ENCODE data around the gene KICS2. TPM values are rescaled to one million over a fixed set of nuclear protein-coding genes. Genes with fewer than 3 reads are reported as not detected.

KICS2 gene
- total and polyA plus RNA-seq, 2 donors (not counting 3 experiments of a cell fraction or from before 2014, with no cell fraction given) = 1.6 to 3.2 TPM

DNA sequence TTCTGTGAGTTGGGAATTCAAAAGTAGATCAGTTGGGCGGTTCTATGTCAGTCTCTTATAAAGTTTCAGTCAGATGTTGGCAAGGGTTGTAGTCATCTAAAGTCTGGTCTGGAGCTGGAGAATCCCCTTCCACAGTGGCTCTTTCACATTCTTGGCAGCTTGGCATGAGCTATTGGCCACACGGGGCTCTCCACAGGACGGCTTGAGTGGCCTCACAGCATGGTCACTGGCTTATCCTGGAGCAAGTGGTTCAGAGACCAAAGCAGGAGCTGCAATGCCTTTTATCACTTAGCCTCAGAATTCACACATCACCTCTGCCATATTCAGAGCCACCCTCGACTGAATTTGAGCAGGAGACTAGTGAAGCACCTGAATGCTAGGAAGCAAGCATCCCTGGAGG, 7.1 kb upstream of the KICS2 start:
- no peak overlapping the region for H3K4me2 ChIP-seq (ENCODE audit: insufficient read depth, low read length)
- no peaks in the 10 kb centered on the region for H3K4me1 ChIP-seq (ENCODE audit: control insufficient read depth, extremely low read depth, insufficient read depth, low read length)
- H3K9me3 ChIP-seq (replicated peaks; ENCODE audit: control insufficient read depth, insufficient read depth, low read length) = no peaks in the 10 kb centered on the region
- TF ChIP-seq, protein P1, sequence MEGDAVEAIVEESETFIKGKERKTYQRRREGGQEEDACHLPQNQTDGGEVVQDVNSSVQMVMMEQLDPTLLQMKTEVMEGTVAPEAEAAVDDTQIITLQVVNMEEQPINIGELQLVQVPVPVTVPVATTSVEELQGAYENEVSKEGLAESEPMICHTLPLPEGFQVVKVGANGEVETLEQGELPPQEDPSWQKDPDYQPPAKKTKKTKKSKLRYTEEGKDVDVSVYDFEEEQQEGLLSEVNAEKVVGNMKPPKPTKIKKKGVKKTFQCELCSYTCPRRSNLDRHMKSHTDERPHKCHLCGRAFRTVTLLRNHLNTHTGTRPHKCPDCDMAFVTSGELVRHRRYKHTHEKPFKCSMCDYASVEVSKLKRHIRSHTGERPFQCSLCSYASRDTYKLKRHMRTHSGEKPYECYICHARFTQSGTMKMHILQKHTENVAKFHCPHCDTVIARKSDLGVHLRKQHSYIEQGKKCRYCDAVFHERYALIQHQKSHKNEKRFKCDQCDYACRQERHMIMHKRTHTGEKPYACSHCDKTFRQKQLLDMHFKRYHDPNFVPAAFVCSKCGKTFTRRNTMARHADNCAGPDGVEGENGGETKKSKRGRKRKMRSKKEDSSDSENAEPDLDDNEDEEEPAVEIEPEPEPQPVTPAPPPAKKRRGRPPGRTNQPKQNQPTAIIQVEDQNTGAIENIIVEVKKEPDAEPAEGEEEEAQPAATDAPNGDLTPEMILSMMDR (IDR thresholded peaks at IDR 0.05; ENCODE audit: extremely low read depth in 1 of 2, insufficient read depth in 1 of 2, low read depth in 1 of 2, low read length in 2 of 2) = no peak
- TF ChIP-seq FOS (IDR thresholded peaks at IDR 0.05; ENCODE audit: borderline replicate concordance, insufficient read depth, low read length) (no peak), MAX (IDR thresholded peaks at IDR 0.05; ENCODE audit: insufficient read depth, insufficient read length) (no peak), POLR2AphosphoS5 (IDR thresholded peaks at IDR 0.05; ENCODE audit: insufficient read depth, low read depth, low read length) (no peak), MYC (IDR thresholded peaks at IDR 0.05; ENCODE audit: low read depth, low read length) (no peak), GATA2 (IDR thresholded peaks at IDR 0.05; ENCODE audit: insufficient read depth, insufficient read length, low read depth, low read length) (no peak), JUN (IDR thresholded peaks at IDR 0.05; ENCODE audit: borderline replicate concordance, insufficient read depth, insufficient read length, low read depth) (no peak), EZH2 (IDR thresholded peaks at IDR 0.05; ENCODE audit: borderline replicate concordance, low read depth, low read length, severe bottlenecking) (no peak), POLR2A (IDR thresholded peaks at IDR 0.05; ENCODE audit: low read depth, low read length) (no peak)
- dilution Hi-C loops (cut with MboI; ENCODE audit: extremely low pct_ligation_motif_present, low sequenced_read_pairs) = no loop called here
- DNase-seq (ENCODE audit: low read depth, low spot score) = no peak
- H4K20me1 ChIP-seq (replicated peaks; ENCODE audit: control insufficient read depth, extremely low read depth, insufficient read depth, low read length) = no peaks in the 10 kb centered on the region
- no peak for FAIRE-seq
- no TSS peak for BruUV-seq (replicated peaks)
- ChIA-PET POLR2A (no interaction called here), CTCF (interaction anchor here (1.1 to 1.2 kb wide), 2 partner anchors 16 to 314 kb away, joined by 3 read pairs; no protein-coding TSS in a partner anchor)
- H3K9me1 ChIP-seq (replicated peaks; ENCODE audit: control insufficient read depth, extremely low read depth, insufficient read depth, low read length) = no peaks in the 10 kb centered on the region
- no peak overlapping the region for H3K4me3 ChIP-seq (replicated peaks in 1 of 3; ENCODE audit: insufficient read depth in 1 of 3, low read depth in 1 of 3, low read length in 3 of 3)
- H3K27ac ChIP-seq (ENCODE audit: insufficient read depth, low read depth, low read length) = no peak overlapping the region
- H2AFZ ChIP-seq (ENCODE audit: low read depth, low read length) = no peak overlapping the region
- no peaks in the 10 kb centered on the region for H3K36me3 ChIP-seq (ENCODE audit: control insufficient read depth in 2 of 2, extremely low read depth in 1 of 2, insufficient read depth in 2 of 2, low read length in 2 of 2)
- H3K9ac ChIP-seq (replicated peaks; ENCODE audit: extremely low read depth, insufficient read depth, low read length) = no peak overlapping the region
- H3K27me3 ChIP-seq (ENCODE audit: control insufficient read depth in 2 of 2, insufficient read depth in 2 of 2, low read length in 2 of 2) = no peaks in the 10 kb centered on the region
- intact Hi-C loops (cut with micrococcal nuclease) = no loop called here
- H3K79me2 ChIP-seq (ENCODE audit: control insufficient read depth, insufficient read depth, low read length) = no peaks in the 10 kb centered on the region

Measured in endothelial cell of umbilical vein (primary cell).